HG03378 (cell line): ENCODE data around the gene NEUROD6.

Source experiments
- ATAC-seq: cut with Tn5 transposase; IDR thresholded peaks from one replicate; pipeline ENCODE4 v1.9.1; 2021; ENCODE audit warnings: mild to moderate bottlenecking, moderate library complexity; ENCODE audit not compliant: unreplicated experiment

Gene NEUROD6

DNA sequence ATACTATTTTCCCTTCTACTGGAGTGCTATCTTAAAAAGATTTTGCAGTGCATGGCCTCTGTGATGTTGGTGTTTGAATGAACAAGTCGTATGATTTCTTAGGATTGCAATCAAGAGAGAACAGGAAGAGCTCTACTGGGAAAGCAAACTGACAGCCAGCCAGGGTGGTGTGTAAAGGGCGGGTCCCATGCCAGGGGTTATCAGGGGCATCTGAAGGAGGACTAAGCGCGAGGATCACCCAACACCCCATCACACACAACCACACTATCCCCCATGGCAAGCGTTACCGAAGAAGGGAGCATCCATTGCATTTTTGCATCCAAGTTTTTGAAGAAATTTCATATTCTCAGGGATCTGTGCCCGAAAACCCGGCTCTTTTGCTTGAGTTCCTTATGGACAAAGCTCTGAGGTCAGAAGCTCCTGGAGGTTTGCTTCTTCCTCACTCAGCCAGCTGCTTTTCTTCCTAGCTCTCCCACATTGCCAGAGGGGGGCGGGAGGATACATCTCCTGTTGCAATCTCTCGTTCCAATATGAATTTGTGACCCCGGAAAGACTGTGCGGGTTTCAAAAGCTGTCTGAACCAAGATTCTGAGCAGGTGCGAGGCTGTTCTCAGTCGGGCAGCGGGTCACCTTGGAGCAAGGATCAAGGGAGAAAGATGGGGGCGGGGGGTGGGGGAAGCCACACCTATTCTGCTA, 5.2 kb downstream of the NEUROD6 start:
- ATAC-seq: no peak

DNA sequence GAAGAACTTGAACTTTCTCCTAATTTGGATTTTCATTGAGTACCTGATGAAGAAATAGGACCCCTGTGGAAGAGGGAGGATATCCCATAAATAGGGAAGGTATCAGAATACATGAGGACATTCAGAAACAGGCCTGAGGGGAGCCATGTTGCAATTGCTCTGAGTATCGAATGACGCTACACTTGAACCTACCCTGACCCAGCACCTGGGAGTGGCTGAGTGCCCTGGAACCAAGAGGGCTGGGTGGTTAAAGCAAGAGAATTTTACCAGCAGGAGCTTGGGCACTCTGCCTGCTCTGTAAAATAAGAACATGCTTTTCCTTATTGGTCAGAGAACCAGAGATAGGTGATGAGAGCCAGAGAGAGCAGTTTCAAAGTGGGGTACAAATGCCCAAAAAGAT, 7.2 kb downstream of the NEUROD6 start:
- no peak for ATAC-seq

DNA sequence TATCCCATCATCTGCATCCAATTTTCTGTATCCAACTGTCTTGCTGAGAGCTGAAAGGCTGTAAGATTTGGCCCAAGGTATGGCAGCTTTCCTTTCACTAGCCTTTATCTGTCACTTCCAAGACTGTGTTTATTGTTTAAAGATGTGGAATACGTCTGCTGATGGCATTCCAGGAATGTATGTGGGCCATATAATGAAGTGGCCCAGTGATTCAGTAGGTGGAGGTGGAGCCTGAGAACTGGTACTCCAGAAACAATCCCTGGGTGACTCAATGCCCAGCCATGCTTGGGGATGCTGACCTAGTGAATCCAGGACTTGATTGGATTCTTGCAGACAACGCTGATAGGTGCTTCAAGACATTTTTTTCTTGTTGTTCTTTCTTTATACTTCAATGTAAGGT, 13.5 kb downstream of the NEUROD6 start:
- no peak for ATAC-seq

DNA sequence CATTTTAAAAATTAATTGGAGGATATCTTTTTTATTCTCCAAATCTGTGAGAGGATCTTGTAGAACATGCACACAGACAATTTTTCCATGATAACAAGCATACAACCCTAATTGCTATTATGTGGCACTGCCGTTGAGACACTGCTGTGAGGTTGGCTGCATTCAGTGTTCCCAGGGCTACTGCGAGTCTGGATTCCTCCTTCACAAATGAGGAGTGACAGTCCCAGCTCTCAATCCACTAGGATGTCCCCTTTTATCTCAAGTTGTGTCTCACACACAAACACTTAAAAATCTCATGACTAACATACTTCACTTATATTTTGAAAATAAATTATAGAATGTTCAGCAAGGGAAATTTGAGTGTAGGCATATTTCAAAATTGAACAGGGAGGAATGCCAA, 14.1 kb downstream of the NEUROD6 start:
- no peak for ATAC-seq

DNA sequence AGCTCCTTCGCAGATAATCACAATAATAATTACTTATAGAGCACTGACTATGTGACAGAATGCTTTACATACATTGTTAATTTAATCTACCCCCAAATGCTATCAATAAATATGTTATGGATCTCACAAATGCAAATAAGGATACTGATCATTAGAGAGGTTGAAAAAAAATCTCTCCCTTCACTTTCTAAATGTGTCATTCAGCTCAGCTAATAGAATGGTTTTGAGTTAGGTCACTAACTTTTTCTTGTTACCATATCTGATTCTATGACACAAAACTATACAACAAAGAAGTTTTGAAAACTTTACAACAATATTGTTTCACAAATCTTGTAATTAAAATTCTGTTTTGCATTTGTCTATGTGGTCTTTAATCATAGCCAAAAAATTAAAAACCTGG, 17.4 kb downstream of the NEUROD6 start:
- ATAC-seq: no peak

DNA sequence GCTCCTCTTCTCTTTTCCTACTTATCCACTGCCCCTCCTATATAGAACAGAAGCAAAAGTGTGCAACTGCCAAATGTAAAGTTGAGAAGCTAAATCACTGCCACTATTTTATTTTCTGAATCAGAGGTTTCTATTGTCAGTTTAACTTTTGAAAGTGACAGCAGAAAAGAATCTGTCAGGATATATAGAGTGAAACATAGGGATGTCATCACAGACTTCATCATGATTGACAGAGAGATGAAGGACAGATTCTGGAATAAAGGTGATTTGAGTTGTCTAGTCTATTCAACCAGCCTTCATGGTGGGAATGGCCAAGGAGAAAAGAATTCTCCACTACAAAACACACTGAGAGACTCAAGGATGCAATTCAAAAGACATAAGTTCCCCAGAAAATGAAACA, 19.9 kb downstream of the NEUROD6 start:
- ATAC-seq: no peak

DNA sequence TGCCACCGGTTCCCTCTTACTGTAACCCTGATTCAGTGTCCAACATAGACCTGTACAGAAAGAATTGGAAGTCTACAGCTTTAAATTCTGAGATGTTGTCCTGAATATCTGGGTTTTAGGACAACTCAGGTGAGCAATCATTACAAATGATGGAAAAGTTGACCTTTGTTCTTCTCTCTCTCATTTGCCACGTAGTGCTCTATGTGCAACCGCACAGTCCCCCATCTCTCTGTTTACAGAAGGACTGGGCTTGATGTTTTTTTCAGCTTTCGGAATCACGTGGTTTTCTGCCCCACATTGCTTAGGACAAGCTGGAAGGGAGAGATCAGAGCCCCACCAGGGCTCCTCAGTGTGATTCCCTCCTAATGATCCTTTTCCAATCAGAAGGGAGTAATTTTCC, 22.2 kb downstream of the NEUROD6 start:
- no peak for ATAC-seq

DNA sequence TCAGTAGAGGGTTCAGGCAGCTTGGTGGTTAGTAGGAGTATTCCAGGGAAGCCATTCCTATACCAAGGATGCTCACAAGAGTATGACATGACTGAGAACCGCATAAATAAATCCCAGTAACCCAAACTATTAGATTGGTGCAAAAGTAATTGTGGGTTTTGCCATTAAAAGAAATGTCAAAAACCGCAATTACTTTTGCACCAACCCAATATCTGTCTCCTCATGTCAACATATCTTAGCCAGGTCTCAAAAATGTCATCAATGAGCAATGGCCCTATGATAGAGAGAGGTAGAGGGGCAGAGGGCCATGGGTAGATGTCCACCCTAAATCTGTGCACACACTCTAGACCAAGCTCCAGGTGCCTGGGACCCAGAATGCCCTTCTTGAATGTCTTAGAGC, 23.6 kb downstream of the NEUROD6 start:
- ATAC-seq: no peak

DNA sequence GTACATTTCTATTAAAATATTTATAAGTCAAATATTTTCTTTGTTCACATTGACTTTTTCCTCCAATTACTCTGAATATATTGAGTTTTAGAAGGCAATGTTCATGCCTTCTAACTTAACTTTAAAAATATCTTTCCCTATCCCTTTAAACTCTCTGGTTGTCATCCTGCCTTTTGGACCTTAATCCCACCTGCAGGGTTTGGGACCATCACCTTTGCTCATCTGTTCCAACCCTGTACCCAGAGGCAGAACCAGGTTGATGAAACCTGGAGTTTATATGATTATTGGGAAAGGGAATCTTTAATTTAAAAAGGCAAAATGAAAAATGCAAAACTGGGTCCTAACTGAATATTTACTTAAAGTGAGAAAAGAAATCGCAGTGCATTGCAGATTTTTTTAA, 24.8 kb downstream of the NEUROD6 start:
- ATAC-seq: no peak

DNA sequence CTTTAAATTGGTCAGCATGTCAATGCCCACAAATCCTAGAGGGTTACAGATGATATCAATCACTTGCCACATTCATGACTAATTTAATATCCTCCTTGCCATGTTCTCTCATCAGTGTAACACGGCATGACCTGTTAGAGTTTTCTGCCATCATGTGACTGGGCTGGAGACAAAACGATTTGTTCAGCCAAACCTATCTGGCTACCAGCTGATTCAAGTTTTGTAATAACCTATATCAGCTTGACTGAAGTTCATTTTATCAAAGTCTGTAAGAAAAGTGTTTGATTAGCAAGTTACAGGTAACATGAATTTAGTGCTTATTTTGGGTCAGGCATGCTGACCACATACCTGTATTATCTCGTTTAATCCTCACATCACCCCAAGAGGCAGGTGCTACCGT, 25.7 kb downstream of the NEUROD6 start:
- no peak for ATAC-seq

DNA sequence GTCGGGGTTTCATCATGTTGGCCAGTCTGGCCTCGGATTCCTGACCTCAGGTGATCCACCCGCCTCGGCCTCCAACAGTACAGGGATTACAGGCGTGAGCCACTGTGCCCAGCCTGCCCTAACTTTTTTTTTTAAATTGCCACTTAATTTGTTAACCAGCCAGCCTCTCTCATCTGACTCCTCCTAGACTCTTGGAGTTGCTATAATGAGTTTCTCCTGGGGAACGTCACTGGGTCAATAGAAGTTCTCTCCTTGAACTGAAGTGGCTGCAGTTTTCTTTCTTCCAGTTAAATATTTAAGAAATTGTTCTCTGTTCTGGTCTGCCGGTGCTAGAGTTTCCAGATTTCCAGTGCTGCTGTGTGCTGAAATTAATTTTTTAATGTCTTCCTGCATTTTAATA, 27.6 kb downstream of the NEUROD6 start:
- ATAC-seq: no peak

DNA sequence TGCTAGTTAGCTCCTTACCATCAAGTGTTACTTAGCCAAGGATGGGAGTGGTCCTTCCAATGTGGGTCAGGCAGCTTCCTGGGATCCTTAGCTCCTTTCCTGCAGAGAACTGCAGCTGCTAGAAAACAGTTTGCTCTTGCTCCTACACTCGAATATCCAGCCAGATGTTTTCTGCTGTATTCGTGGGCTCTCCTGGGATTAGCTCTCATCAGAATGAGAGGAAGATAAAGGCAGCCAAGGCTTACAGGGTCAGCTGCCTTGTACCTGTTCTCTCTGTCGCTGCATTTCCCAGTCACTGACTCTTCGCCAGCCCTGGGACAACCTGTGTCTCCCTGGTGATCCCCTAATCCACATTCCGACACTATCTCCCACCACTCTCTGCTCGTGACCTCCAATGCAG, 29.0 kb downstream of the NEUROD6 start:
- no peak for ATAC-seq

DNA sequence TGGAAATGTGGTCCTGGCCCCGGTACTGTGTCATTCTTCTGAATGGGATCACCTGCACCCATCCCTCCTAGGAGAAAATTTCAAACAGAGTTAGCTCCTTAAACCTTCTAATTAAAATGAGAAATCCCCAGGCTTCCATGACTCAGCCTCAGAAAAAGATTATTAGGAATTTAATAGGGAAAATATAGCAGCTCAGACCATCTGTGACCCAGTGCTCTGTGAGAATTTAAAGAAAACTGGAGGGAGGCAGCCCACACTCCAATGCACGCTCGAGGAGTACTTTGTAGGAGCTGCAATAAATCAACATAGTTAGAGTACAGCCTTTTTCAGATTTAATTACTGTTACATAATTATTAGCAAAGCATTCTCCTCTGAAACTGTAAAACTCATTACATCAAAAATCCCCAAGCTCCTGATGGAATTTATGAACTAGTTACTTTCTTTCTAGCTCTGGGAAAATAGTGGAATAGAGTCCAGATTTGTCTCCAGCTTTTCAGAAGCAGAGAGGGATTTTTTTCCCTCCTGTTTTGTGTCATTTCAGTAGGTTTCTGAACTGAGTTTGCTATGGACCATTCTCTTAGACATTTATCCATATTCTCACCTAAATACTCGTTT, 30.1 kb downstream of the NEUROD6 start:
- ATAC-seq: no peak

DNA sequence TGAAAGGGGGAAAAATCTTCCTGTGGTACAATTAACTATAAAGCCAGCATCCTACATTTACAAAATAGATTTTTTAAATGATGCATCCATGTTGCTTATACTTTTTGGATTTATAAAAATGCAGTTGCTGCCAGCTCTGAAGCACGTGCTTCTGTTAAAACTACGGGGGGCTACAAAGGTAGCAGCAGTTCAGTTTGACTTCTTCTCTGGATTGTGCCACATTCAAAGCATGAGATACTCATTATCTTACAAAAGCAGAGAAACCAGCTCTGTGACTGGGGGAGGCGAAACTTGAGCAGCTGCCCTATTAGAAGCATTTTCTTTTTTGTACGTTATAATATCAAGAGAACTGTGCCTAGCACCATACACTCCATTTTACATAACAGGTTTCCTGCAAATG, 31.1 kb downstream of the NEUROD6 start:
- ATAC-seq: no peak

DNA sequence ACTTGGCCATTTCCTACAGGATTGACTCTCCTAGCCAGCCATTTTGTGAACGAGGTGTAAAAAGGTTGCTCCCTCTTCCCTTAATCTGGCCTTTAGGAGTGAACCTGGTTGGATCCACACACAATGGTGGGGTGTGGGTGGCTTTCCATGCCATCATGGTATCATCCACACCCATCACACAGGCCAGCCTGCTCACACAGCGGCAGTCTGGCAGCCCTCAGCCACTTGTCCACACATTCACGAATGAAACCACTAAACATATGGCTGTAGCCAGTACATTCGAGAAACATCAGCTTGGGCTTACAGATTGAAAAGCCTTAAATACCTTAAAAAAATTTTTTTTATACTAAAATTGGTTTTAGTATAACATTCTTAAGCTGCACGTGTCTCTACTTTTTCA, 31.9 kb downstream of the NEUROD6 start:
- no peak for ATAC-seq

DNA sequence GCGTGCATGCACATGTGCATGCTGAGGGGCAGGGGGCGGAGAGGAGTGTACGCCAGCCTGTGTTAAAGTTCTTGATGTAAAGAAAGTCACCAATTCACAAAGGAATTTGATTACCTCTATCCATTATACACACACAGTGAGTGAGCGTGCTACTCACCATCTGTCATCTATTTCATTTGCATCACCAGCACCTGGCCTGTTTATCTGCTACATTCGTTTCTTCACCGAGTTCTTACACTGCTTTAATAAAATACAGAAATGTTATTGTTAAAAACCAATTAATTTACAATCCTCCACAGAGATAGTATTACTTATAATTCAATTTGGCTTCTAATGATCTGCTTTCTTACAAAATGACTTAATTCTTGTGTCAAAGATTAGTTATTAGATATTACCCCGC, 32.6 kb downstream of the NEUROD6 start:
- ATAC-seq: no peak

DNA sequence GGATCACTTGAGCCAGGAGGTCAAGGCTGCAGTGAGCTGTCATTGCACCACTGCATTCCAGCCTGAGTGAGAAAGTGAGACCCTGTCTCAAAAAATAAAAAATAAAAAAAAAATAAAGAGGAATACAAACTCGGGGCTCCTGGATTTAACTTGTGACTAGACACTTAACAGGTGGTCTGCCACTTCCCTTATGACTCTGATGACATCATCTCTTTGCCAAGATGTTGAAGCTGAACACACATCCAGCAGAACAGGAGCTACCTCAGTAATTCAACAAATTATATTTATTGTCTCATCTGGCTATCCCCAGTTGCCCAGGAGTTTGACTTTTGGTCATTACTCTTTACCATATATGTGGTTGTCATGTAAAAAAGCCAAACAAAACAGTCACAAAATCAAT, 35.3 kb downstream of the NEUROD6 start:
- ATAC-seq: no peak

DNA sequence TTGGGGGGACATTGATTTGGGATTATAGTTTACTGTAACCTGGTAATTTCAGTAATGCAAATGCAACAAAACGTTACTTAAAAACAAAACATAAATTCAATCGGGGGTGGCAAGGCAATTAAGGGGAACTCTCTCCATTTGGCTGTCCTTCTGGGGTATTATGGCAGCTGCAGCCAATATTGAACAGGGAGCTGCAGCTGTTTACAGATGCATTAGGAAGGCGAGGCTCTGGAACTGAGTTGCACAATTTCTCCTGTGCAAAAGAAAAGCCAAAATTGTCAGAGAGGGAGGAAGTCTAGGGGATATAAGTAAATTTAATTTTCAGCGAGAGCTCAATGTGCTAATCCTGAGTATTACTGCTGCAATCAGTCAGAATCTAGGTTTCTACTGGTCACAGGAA, 36.1 kb downstream of the NEUROD6 start:
- ATAC-seq: no peak

DNA sequence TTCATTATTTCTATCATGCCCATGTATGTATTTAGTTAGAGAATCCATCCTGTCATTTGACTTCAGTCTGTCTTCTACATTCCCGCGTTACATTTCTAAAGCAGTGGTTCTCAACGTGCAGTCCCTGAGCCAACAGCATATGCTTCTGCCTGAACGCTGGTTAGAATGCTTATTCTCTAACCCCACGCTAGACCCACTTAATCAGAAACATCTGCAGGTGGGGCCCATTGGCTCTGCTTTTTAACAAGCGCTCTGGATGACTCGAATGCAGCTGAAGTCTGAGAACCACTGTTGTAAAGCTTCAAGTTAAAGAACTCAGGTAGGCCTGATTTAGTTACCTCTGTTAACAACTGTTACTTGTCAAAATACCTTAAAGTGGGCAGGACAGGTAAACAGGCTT, 38.2 kb downstream of the NEUROD6 start:
- no peak for ATAC-seq

DNA sequence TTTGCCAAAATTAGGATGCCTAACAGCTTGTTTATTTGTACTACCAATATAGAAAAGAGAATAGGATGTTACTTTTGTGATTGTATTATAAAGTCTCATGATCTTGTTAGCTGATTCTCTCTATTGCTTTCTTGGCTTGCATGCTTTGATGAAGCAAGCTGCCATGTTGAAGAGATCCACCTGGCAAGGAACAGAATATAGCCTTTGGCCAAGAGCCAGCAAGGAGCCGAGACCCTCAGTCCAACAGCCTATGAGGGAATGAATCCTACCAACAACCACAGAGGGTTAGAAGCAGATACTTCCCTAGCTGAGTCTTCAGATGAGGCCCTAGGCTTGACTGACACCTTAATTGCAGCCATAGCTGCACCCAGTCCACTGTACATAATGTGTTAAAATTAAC, 41.2 kb downstream of the NEUROD6 start:
- no peak for ATAC-seq

DNA sequence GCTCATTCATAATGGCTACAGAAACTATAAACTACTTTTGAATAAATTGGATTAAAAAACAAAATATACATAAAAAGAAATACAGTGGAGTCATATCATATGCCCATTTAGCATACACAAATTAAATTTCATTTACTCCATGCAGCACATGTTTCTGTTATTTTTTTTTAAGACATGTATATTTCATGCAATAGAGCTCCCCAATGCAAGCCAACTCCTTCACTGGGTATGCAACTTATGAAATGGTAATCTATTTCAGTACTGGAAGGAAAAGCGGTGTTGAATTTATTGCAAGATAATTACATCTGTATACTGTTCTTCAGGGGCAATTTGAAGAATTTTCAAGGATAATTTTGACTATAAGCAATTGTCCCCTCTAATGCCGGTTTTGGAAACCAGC, 49.9 kb downstream of the NEUROD6 start:
- ATAC-seq: no peak
